NCI-H1436 (cell line): Measurements from ENCODE around the gene ASCC1.
A peak's percentile ranks its signal among the peaks of the same experiment; 100 is the strongest.
"Not testable (repeated sequence)": the region's sequence is repeated elsewhere in the genome, so short reads cannot be mapped to it uniquely, and the experiment has no call there.

ENCODE experiments used
- DNase-seq: peaks from one replicate; lab custom pipeline; 2025; lab: John Stamatoyannopoulos, UW

ASCC1 gene

DNA sequence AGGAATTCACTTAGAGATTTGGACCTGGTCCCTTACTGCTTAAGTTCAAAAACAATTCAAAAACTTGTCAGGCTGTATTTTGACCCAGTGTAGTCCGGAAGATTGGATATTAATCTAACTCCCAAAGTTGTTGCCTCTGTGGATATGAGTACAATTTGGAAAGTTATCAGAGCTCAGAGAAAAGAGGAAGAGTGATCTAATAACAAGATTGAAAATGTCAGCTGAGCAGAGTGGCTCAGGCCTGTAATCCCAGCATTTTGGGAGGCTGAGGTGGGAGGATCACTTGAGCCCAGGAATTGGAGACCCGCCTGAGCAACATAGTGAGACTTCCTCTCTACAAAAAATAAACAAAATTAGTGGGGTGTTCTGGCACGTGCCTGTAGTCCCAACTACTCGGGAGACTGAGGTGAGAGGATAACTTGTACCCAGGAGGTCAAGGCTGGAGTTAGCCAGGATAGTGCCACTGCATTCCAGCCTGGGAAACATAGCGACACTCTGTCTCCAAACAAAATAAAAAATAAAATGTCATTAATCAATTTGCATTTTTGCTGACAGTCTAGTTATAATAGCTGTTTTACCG is 3.2 kb upstream of the ASCC1 start:
- DNase-seq, result no peak

DNA sequence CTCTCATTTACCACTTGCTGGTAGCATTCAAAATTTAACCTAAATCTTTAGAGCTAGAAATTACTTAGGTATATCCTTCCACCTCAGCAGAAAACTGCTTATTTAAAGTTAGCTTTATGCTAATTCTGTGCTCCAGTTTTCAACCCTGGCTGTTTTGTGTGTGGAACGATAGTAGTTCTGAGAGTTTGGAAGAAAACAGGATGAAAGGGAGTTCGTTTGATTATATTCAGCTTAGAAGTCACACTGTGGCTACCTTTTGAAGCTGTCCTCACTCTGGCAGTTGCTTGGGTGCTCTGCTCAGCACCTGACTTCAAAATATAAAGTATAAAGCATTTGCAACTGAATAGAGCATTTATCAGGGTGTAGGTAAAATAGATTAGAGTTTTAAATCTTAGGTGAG is 2.6 kb upstream of the ASCC1 start:
- no peak for DNase-seq

DNA sequence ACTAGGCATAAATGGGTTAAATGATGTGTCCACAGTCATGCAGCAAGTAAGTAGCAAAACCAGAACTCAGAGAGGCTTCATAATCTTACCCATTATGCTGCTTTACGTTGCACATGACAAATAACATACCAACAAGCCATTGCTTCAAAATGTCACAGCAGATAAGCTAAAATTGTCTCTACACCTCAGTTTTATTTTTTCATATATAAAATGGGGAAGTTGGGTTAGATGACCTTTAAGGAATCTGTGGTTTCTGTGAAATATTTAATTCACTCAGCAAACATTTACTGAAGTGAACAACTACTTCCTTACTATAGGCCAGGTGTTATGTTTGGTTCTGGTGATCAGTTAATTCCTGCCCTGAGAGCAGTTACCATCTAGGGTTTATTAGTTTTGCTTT is 2.2 kb upstream of the ASCC1 start:
- no peak for DNase-seq

DNA sequence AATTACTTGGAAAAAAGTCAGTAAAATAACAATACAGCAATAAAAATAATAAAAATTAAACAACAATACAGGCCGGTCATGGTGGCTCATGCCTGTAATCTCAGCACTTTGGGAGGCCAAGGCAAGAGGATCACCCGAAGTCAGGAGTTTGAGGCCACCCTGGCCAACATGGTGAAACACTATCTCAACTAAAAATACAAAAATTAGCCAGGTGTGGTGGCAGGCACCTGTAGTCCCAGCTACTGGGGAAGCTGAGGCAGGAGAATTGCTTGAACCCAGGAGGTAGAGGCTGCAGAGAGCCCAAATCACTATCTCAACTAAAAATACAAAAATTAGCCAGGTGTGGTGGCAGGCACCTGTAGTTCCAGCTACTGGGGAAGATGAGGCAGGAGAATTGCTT is 4.2 kb downstream of the ASCC1 start:
- not testable (repeated sequence) for DNase-seq

DNA sequence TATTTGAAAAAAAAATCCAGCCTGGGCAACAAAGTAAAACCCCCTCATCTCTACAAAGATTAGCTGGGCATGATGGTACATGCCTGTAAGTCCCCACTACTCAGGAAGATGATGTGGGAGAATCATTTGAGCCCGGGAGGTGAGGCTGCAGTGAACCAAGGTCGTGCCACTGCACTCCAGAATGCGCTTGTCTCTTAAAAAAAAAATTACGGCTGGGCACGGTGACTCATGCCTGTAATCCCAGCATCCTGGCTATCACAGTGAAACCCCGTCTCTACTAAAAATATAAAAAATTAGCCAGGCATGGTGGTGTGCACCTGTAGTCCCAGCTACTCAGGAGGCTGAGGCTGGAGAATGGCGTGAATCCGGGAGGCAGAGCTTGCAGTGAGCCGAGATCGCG is 4.7 kb downstream of the ASCC1 start:
- DNase-seq, result not testable (repeated sequence)

DNA sequence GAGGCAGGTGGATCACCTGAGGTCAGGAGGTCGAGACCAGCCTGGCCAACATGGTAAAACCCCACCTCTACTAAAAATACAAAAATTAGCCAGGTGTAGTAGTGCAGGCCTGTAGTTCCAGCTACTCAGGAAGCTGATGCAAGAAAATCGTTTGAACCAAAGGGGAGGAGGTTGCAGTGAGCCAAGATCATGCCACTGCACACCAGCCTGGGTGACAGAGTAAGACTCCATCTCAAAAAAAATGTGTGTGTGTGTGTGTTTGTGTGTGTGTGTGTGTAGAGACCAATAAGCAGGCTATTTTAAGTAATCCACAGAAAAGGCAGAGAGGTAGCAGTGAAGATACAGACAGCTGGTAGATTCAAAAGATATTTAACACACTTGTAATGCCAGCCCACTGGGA is 7.5 kb downstream of the ASCC1 start:
- DNase-seq, result not testable (repeated sequence)

DNA sequence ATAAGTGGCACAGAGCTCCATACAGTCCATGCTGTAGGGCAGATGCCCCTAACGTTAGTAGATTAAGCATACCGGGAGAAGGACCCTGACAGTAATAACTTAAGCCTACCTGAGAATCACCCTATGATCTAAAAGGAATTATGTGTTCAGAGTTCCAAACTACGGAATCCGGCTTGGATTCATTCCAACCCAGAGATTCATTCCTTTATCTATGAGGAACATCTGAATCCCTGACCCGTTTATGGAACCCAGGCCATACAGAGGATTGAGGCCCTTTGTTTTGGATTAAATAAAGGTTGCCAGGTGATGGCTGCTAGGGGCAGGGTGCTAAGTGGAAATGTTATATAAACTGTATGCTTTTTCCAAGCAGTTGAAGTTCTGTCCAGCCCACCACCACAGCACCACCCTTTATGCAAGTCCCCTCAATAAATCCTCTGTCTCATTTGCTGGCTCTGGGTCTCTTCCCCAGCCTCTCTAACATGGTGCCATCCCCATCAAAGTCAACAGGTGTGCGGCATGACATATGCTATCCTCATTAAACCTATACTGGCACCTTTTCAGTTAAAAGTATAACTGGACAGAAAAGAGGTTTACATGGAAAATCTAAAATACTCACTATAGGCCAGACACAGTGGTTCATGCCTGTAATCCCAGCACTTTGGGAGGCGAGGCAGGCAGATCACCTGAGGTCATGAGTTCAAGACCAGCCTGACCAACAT is 9.4 kb downstream of the ASCC1 start:
- no peak for DNase-seq

DNA sequence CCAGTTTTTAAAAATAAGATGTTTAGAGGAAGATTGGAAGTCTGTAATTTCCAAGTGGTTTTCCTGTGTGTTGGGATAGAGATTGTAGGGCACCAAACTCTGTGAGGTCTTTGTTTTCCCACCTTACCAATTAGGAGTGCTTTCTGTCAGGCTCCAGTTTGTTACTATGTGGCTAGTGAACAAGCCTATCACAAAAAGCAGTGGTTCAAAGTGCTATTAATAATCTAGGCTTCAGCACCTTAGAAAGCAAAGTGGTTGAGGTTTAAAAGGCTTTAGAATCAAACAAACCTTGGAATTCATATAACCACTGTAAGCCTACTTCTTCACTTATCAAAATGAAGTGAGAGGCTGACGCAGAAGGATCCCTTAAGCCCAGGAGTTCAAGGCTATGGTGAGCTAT is 11.4 kb downstream of the ASCC1 start:
- no peak for DNase-seq

DNA sequence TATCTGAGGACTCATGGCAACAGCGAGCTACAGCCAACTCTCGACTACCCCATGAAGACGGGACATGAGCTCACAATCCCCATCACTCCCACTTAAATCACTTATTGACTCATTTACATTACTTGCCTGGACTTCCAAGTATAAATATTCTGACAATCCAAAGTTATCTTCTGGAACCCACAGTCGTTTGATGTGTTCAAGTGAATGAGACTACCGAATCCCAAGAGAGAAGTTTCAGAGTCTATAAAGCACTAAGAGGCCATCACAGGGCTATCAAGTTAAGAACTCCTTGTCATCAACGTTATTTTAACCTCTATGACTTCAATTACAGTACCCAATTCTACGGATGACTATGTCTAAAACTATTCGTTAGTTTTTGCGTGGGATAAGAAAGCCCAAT is 11.8 kb downstream of the ASCC1 start:
- no peak for DNase-seq

DNA sequence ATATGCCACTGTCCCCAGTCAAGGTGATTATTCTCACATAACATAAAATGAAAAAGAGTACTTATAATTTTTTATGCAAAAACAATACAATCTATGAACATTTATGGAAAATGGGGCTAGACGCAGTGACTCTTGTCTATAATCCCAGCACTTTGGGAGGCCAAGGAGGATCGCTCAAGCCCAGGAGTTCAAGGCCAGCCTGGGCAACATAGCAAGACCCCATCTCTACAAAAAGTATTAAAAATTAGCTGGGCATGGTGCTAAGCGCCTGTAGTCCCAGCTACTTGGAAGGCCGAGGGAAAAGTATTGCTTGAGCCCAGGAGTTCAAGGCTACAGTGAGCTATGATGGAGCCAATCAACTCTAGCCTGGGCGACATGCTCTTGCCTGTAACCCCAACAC is 14.8 kb downstream of the ASCC1 start:
- no peak for DNase-seq

DNA sequence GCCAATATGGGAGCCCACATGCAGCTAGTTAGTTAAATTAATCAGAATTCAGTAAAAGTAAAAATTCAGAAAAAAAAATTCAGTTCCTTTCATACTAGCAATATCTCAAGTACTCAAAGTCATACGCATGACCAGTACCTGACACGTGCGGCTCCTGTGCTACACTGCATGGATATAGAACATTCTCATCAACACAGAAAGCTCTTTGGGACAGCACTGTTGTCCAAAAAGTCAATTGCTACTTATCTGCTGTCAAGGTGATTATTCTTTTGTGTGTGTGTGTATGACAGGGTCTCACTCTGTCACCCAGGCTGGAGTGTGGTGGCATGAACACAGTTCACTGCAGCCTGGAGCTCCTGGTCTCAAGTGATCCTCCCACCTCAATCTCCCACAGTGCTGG is 15.2 kb downstream of the ASCC1 start:
- no peak for DNase-seq

DNA sequence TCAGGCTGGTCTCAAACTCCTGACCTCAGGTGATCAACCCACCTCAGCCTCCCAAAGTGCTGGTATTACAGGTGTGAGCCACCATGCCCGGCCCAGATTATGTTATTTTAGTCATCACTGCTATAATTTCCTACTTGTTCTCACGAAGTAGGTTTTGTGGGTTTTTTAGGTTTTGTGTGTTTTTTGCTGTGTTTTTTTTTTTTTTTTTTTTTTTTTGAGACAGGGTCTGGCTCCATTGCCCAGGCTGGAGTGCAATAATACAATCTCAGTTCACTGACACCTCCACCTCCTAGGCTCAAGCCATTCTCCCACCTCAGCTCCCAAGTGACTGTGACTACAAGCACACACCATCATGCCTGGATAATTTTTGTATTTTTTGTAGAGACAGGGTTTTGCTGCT is 21.1 kb downstream of the ASCC1 start:
- no peak for DNase-seq

DNA sequence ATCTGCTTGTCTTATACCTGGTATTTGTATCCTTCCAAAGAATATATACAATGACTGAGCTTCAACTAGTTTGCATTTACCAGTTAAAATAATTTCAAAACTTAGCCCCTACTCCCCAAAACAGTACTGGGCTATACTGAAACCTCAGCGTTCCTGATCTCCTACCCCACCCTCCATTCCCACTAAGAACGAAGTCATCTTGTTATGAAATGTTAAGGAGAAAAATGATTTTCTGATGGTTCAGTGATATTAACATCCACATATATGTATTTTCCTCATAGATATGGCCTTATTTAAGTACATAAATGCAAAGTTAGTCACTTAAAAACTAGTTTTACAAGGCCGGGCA is 29.1 kb downstream of the ASCC1 start:
- no peak for DNase-seq

DNA sequence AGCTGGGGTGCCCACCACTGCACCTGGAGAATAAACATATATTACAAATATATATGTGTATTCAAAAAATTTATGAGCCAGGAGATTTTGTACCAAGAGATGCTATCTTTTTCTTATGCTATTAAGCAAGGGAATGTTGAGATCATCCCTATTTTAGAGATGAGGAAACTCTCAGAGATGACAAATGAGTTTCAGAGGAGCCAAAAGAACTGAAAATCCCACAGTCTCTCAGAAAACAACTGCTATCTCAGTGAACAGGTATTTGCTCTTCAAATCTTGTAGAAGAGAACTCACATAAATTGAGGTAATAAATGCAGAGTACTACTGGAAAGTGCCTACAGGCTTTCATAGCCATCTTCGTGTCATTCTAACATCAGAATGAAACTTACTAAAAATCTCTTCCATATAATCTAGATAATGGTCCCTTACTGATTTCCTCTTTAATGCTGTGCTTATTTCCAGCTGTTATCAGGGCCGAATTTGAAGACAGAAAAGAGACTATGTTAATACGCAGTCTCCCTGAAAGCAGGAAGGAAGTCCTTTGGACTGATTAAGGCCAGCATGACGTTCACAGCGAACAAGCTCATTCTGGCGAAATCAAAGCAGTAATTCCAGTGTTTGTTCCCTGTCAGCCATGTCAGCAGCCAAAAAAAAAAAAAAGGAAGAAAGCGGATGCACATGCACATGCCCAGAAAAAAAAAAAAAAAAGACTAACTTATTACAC is 29.7 kb downstream of the ASCC1 start:
- peak; percentile 10 for DNase-seq

DNA sequence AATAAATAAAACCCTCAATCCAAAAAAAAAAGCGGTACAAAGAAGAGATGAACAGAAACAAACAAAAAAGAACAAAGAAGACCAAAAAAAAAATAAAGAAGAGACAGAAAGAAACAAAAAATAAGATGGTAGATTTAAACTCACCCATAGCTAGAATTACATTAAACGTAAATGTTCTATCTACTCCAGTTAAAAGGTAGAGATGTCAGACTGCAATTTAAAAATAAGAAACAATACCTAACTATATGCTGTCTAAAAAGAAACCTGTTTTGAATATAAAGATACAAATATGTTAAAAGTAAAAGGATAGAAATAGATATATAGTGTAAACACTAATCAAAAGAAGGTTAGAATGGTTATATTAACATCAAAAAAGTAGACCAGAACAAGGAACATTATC is 31.9 kb downstream of the ASCC1 start:
- no peak for DNase-seq

DNA sequence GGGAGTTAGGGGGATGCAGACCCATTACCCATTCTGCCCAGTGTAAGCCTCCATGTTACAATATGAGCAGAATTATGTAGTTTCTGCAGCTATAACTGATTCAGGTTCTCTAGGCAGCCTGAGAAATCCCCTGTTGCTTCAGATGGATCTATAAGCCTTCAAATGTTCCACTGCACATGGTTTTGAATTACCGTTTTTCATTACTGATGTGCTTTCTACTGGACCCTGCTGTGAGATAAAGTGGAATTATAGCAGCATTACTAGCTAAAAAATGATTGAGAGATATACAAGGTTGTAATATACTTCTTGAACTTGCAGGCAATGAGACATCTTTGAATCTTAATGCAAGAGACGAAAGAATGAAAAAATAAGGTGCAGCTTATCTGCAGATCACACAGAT is 38.6 kb downstream of the ASCC1 start:
- no peak for DNase-seq

DNA sequence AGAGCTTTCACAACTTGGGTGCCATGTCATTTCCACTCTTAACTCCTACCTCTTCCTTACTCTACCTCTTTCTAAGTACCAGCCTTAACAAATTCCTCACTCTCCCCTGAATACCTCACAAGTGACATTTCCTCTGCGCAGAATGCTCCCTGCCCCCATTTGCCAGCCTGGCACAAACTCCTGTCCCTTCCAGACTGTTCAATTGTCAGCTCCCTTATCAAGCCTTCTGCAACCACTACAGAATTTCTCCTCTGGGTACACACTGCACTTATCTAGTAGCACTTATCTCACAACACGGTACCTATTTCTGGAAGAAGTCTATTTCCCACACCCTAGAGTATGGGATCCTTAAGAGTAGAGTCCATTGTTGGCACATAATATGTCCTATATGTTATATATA is 39.4 kb downstream of the ASCC1 start:
- no peak for DNase-seq

DNA sequence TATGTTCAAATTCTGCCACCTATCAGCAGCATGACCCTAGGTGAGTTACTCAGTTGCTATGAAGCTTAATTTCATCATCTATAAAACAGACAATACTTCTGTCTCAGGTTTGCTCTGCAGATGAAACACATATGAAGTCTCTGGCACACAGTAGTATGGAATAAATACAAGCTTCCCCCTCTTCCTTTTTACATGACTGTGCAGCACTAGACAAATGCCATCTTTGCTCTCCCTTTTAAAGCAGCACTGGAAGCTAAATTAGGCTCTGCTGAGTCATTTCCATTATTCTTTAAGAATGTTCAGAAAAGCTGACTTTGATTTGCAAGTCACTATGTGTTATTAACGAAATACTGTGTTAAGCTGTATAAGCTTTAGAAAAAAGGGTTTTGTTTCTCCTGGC is 40.9 kb downstream of the ASCC1 start:
- no peak for DNase-seq

DNA sequence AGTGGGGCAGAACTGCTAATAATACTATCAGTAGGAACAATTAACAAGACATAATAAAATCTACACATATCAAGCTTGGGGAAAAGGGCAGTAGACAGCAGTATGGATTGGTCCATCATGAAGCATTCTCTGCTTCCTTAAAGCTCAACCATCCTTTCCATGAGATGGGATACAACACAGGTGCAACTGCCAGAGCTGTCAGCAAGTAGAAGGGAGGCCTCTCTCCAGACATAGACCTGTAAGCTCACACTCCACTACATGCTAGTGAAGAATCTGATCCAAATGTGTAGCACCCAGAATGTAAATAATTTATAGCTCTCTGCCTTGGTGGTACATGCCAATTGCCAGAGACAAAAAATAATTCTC is 41.8 kb downstream of the ASCC1 start:
- DNase-seq, result no peak

DNA sequence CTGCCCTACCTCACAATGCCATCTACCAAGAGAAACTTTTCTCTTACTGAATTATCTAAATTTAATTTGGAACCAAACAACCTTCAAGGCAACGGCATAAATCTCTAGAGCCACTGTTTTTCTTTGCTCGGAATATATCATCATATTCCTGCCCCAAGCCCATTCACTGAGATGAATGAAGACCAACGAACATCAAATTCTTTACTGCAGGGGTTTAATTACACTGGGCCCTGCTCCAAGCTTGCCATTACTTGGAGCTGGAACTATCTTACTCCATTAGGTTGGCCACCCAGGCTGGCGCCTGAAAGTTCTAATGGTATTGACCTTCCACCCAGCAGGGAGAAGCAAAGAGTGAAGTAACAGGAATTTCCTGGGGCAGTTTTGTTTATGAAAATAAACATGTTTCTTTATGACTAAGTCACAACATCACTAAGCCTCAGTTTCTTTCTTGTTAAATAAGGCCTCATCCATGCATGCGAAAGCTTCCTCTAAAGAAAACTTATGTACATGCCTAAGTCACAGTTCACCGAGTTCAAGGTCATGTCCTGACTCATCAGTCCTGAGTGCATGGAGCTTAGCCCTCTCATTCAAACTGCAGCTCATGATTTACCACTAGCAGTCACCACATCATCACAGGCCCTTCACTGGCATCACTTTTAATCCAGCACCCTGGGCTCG is 42.3 kb downstream of the ASCC1 start:
- no peak for DNase-seq

DNA sequence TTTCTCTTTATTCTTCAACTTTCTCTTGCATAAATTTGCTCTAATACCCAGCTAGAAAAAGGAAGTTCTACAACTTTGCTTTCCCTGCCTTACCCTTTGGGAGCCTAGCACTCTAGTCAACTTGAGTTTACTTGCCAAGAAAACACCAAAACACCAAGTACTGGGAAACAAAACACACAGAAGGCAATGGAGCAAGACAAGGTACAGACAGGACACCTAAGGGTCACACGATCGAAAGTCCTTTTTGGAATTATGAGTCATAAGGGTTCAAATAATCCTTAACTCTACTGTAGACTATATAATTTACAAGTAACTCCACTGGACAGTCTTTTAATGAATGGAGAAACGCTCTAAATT is 42.8 kb downstream of the ASCC1 start:
- no peak for DNase-seq

DNA sequence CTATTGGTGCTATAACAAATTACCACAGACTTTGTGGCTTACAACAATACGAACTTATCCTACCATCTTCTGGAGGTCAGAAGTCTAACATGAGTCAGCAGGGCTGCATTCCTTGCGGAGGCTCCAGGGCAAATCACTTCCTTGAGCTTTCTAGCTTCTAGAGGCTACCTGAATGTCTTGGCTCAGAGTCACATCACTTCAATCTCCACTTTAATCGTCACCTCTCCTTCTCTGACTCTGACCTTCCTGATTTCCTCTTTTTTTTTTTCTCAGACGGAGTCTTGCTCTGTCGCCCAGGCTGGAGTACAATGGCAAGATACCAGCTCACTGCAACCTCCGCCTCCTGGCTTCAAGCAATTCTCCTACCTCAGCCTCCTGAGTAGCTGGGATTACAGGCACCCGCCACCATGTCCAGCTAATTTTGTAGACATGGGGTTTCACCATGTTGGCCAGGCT is 44.9 kb downstream of the ASCC1 start:
- no peak for DNase-seq

DNA sequence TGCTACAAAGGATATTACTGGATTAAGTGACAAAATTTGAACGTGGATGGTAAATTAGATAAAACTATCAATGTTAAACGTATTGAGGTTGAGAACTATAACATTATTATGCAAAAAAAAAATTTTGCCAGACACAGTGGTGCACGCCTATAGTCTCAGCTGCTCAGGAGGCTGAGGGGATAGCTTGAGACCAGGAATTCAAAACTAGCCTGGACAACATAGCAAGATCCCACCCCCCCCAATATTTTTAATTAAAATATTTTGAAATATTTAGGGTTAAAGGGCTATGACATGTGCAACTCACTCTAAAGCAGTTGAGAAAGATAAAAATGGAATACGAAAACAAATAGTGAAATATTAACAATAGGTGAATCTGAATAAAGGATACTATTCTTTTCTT is 45.3 kb downstream of the ASCC1 start:
- no peak for DNase-seq
